ENCODE measurements around the gene LTV1. TPM values are rescaled to one million over a fixed set of nuclear protein-coding genes. Genes with fewer than 3 reads are reported as not detected.
"Not testable (repeated sequence)": the region's sequence is repeated elsewhere in the genome, so short reads cannot be mapped to it uniquely, and the experiment has no call there.

Gene LTV1
- polyA plus RNA-seq, 4 donors, result 32.3 to 42.1 (median 39.9) TPM

- no peak for DNase-seq (ENCODE audit: low read depth in 4 of 4, low spot score in 3 of 4)
Measured at GRCh38 chr6:143840595-143841265, 2.4 kb upstream of the LTV1 start.

- DNase-seq (ENCODE audit: low read depth in 4 of 4, low spot score in 3 of 4), result no peak
Measured at GRCh38 chr6:143842461-143842901, 657 bp upstream of the LTV1 start.

GRCh38 chr6:143843677-143843999 lies 500 bp downstream of the LTV1 start:
- DNase-seq (ENCODE audit: low read depth in 4 of 4, low spot score in 3 of 4), result no peak

- DNase-seq (ENCODE audit: low read depth in 4 of 4, low spot score in 3 of 4), result no peak
Measured at GRCh38 chr6:143844006-143844405, 868 bp downstream of the LTV1 start.

GRCh38 chr6:143845033-143845432 lies 1.9 kb downstream of the LTV1 start:
- DNase-seq (ENCODE audit: low read depth in 4 of 4, low spot score in 3 of 4), result no peak

- not testable (repeated sequence) for DNase-seq (ENCODE audit: low read depth in 4 of 4, low spot score in 3 of 4)
Measured at GRCh38 chr6:143851706-143852105, 8.6 kb downstream of the LTV1 start.

GRCh38 chr6:143855057-143855456 lies 11.9 kb downstream of the LTV1 start:
- not testable (repeated sequence) for DNase-seq (ENCODE audit: low read depth in 4 of 4, low spot score in 3 of 4)

GRCh38 chr6:143856762-143857161 lies 13.6 kb downstream of the LTV1 start:
- not testable (repeated sequence) for DNase-seq (ENCODE audit: low read depth in 4 of 4, low spot score in 3 of 4)

GRCh38 chr6:143857651-143858050 lies 14.5 kb downstream of the LTV1 start:
- DNase-seq (ENCODE audit: low read depth in 4 of 4, low spot score in 3 of 4), result no peak

GRCh38 chr6:143859891-143860660 lies 16.9 kb downstream of the LTV1 start:
- DNase-seq (ENCODE audit: low read depth in 4 of 4, low spot score in 3 of 4), result no peak

- no peak for DNase-seq (ENCODE audit: low read depth in 4 of 4, low spot score in 3 of 4)
Measured at GRCh38 chr6:143863771-143864170, 20.6 kb downstream of the LTV1 start.

- DNase-seq (ENCODE audit: low read depth in 4 of 4, low spot score in 3 of 4), result no peak
Measured at GRCh38 chr6:143864234-143864633, 21.1 kb downstream of the LTV1 start, which contains the start of gene ZC2HC1B. Gene ZC2HC1B, plus strand, starts transcription at chr6:143864474. Its CDS starts 66 bp downstream, at chr6:143864540.

- DNase-seq (ENCODE audit: low read depth in 4 of 4, low spot score in 3 of 4), result no peak
Measured at GRCh38 chr6:143867236-143867635, 24.1 kb downstream of the LTV1 start.

GRCh38 chr6:143868808-143869207 lies 25.7 kb downstream of the LTV1 start:
- not testable (repeated sequence) for DNase-seq (ENCODE audit: low read depth in 4 of 4, low spot score in 3 of 4)

GRCh38 chr6:143871202-143871730 lies 28.1 kb downstream of the LTV1 start:
- DNase-seq (ENCODE audit: low read depth in 4 of 4, low spot score in 3 of 4), result not testable (repeated sequence)

- no peak for DNase-seq (ENCODE audit: low read depth in 4 of 4, low spot score in 3 of 4)
Measured at GRCh38 chr6:143872201-143872600, 29.1 kb downstream of the LTV1 start.

GRCh38 chr6:143873600-143873999 lies 30.5 kb downstream of the LTV1 start:
- not testable (repeated sequence) for DNase-seq (ENCODE audit: low read depth in 4 of 4, low spot score in 3 of 4)

- not testable (repeated sequence) for DNase-seq (ENCODE audit: low read depth in 4 of 4, low spot score in 3 of 4)
Measured at GRCh38 chr6:143874503-143874902, 31.4 kb downstream of the LTV1 start.

GRCh38 chr6:143877584-143878271 lies 34.6 kb downstream of the LTV1 start:
- DNase-seq (ENCODE audit: low read depth in 4 of 4, low spot score in 3 of 4), result no peak

- no peak for DNase-seq (ENCODE audit: low read depth in 4 of 4, low spot score in 3 of 4)
Measured at GRCh38 chr6:143878272-143878760, 35.2 kb downstream of the LTV1 start.

GRCh38 chr6:143880412-143880811 lies 37.3 kb downstream of the LTV1 start:
- no peak for DNase-seq (ENCODE audit: low read depth in 4 of 4, low spot score in 3 of 4)

Data from right renal pelvis (tissue), 4 donors.